B cell (primary cell): ENCODE results near the gene LMF2. TPM values are rescaled to one million over a fixed set of nuclear protein-coding genes. Genes with fewer than 3 reads are reported as not detected.

ENCODE experiments used
- ATAC-seq: fragments of 200-7000 bp; cut with Tn5 transposase; one replicate; pipeline ENCODE4 v1.10.0; 2021; ENCODE audit warnings: low read depth, mild to moderate bottlenecking, moderate number of reproducible peaks, moderate library complexity
- CTCF ChIA-PET: fragments of 350-600 bp; sonication (Branson Sonifier 250); formaldehyde crosslinking; loops from one replicate; lab custom pipeline; 2021; ENCODE audit warnings: antibody characterized with exemption, inconsistent platforms; lab: Charles Lee
- POLR2A ChIA-PET: fragments of 350-600 bp; sonication (Branson Sonifier 250); formaldehyde crosslinking; loops from one replicate; lab custom pipeline; 2021; ENCODE audit warnings: antibody characterized with exemption; lab: Charles Lee
- DNase-seq: peaks from one replicate; pipeline ENCODE4 v3.0.0; 2013
- H2AFZ ChIP-seq: 2 replicates; pipeline ENCODE4 v1.6.1; 2012; ENCODE audit warnings: mild to moderate bottlenecking, low read depth, low read length; ENCODE audit not compliant: insufficient read depth, poor library complexity, severe bottlenecking
- H3K27ac ChIP-seq, 2 donors: 1 replicate in 1 of 2; 2 replicates in 1 of 2; pipeline ENCODE4 v1.5.1; 2012 to 2013; ENCODE audit warnings: low read length in 2 of 2, mild to moderate bottlenecking in 2 of 2, moderate library complexity in 1 of 2
- H3K27me3 ChIP-seq, 4 experiments: fragments of 200-600 bp in 1 of 4; sonication (generic) in 1 of 4; replicated peaks in 1 of 4; 1 replicate in 2 of 4; 2 replicates in 2 of 4; pipeline versions ENCODE4 v1.6.1 to v1.7.0; 2013 to 2016; ENCODE audit warnings: low read length in 3 of 4, mild to moderate bottlenecking in 2 of 4, mixed read lengths in 1 of 4, moderate library complexity in 1 of 4; ENCODE audit not compliant: insufficient read depth in 4 of 4, control insufficient read depth in 3 of 4; ENCODE audit errors: control extremely low read depth in 1 of 4
- H3K36me3 ChIP-seq, 2 experiments: replicated peaks in 1 of 2; 1 replicate in 1 of 2; 2 replicates in 1 of 2; pipeline versions ENCODE4 v1.6.1 to v1.7.1; 2013; ENCODE audit warnings: low read length in 1 of 2; ENCODE audit not compliant: insufficient read depth in 2 of 2, control insufficient read depth in 1 of 2; ENCODE audit errors: control extremely low read depth in 1 of 2, extremely low read depth in 1 of 2
- H3K4me1 ChIP-seq, 2 donors: fragments of 200-600 bp in 1 of 2; sonication (generic) in 1 of 2; 1 replicate in 1 of 2; 2 replicates in 1 of 2; pipeline versions ENCODE4 v1.5.1 to v1.6.1; 2013 to 2017; ENCODE audit warnings: low read length in 2 of 2; ENCODE audit not compliant: control insufficient read depth in 2 of 2, insufficient read depth in 2 of 2
- H3K4me2 ChIP-seq: replicated peaks from 2 replicates; pipeline ENCODE3; 2012; ENCODE audit warnings: mild to moderate bottlenecking, low read depth, low read length; ENCODE audit not compliant: poor library complexity, severe bottlenecking
- H3K4me3 ChIP-seq, 5 experiments: fragments of 200-600 bp in 1 of 5; sonication (generic) in 1 of 5; 1 replicate in 3 of 5; 2 replicates in 2 of 5; pipeline versions ENCODE4 v1.5.1 to v1.7.0; 2011 to 2016; ENCODE audit warnings: low read length in 4 of 5, mild to moderate bottlenecking in 4 of 5, low read depth in 2 of 5, control low read depth in 1 of 5, moderate library complexity in 1 of 5; ENCODE audit not compliant: insufficient read depth in 1 of 5; ENCODE audit errors: control extremely low read depth in 1 of 5, extremely low read depth in 1 of 5
- H3K79me2 ChIP-seq: fragments of 200-600 bp; sonication (generic); one replicate; pipeline ENCODE4 v1.6.0; 2016; ENCODE audit warnings: low read length; ENCODE audit not compliant: control insufficient read depth, insufficient read depth
- H3K9ac ChIP-seq: fragments of 200-600 bp; sonication (generic); 2 replicates; pipeline ENCODE4 v1.6.1; 2017; ENCODE audit warnings: mild to moderate bottlenecking, low read length, moderate library complexity
- H3K9me3 ChIP-seq, 3 donors: one replicate each; pipeline versions ENCODE4 v1.6.1 to v1.7.1; 2013; ENCODE audit warnings: low read length in 2 of 3; ENCODE audit not compliant: control insufficient read depth in 2 of 3, insufficient read depth in 1 of 3; ENCODE audit errors: control extremely low read depth in 1 of 3
- H4K20me1 ChIP-seq: 2 replicates; pipeline ENCODE4 v1.6.0; 2012; ENCODE audit warnings: mild to moderate bottlenecking, low read length; ENCODE audit not compliant: insufficient read depth, control insufficient read depth, poor library complexity, severe bottlenecking
- H3K27ac Mint-ChIP-seq: one replicate; pipeline ENCODE4 v1.8.0; 2021; ENCODE audit warnings: mixed read lengths
- H3K27me3 Mint-ChIP-seq: one replicate; pipeline ENCODE4 v1.8.0; 2021; ENCODE audit warnings: mixed read lengths
- H3K4me1 Mint-ChIP-seq: one replicate; pipeline ENCODE4 v1.8.0; 2021; ENCODE audit warnings: mixed read lengths
- H3K4me3 Mint-ChIP-seq: one replicate; pipeline ENCODE4 v1.8.0; 2021; ENCODE audit warnings: mixed read lengths
- H3K9me3 Mint-ChIP-seq: one replicate; pipeline ENCODE4 v1.8.0; 2022; ENCODE audit warnings: mixed read lengths; ENCODE audit not compliant: insufficient read depth
- CTCF ChIP-seq: fragments of 200-600 bp; IDR thresholded peaks from one replicate; pipeline ENCODE4 v1.8.0; 2022; ENCODE audit warnings: antibody characterized with exemption, mild to moderate bottlenecking
- EZH2 ChIP-seq: IDR thresholded peaks from 2 replicates; pipeline ENCODE4 v1.6.1; 2012; ENCODE audit warnings: borderline replicate concordance, low read depth, mild to moderate bottlenecking, moderate library complexity, low read length; ENCODE audit not compliant: insufficient read depth, poor library complexity, severe bottlenecking
- WGBS: methylation state at CpG from one replicate; pipeline ENCODE4 v1.1.5; 2013; ENCODE audit warnings: missing lambda C conversion rate; ENCODE audit not compliant: insufficient coverage; 5-methylcytosine and 5-hydroxymethylcytosine counted together
- intact Hi-C: fragments of 100-400 bp; cut with micrococcal nuclease; formaldehyde crosslinking; loops from one replicate; pipeline ENCODE4 v1.10.0; 2022
- polyA plus RNA-seq: library from polyadenylated mRNA; depleted of rRNA; stranded (reverse); fragments of >200 nt; gene quantifications from 2 replicates; pipeline ENCODE4 v1.2.3, GENCODE V29; 2012
- total RNA-seq, 2 donors: library from RNA; stranded (reverse); fragments of 120-200 nt in 1 of 2; gene quantifications; 1 replicate in 1 of 2; 2 replicates in 1 of 2; pipeline versions ENCODE4 v1.2.3 to v1.2.4, GENCODE V29; 2013 to 2022

Gene LMF2
- total and polyA plus RNA-seq, 2 donors (not counting 1 experiment from before 2014, with no cell fraction given), result 128 to 316 TPM

GRCh38 chr22:50470491-50470890 is 37.0 kb downstream of the LMF2 start:
- peaks cover 0 to 31% of the 10 kb centered on the region in 2 experiments for H3K36me3 ChIP-seq
- peak overlapping the region; percentile 53 for H3K9ac ChIP-seq
- no peaks in the 10 kb centered on the region for H3K9me3 Mint-ChIP-seq
- H2AFZ ChIP-seq, result no peak overlapping the region
- no peaks in the 10 kb centered on the region for H3K27me3 ChIP-seq
- peak overlapping the region; percentile 99 for H3K4me2 ChIP-seq
- peaks cover 70% of the 10 kb centered on the region for H3K79me2 ChIP-seq
- peaks cover 63 to 70% of the 10 kb centered on the region in 2 donors for H3K4me1 ChIP-seq
- H3K27ac Mint-ChIP-seq, result peak overlapping the region; percentile 96
- H3K27ac ChIP-seq, result peak overlapping the region; percentile 69 to 90
- H3K27me3 Mint-ChIP-seq, result no peaks in the 10 kb centered on the region
- 0% methylated on average over 6 of the region's 6 CpGs for WGBS
- TF ChIP-seq EZH2 (no peak), CTCF (no peak)
- H3K9me3 ChIP-seq, result no peaks in the 10 kb centered on the region
- CTCF ChIA-PET, result interaction anchor here (1.0 to 2.6 kb wide), 14 partner anchors 10 to 540 kb away, joined by 3 to 20 read pairs (median 4); partner anchors contain the start of gene SCO2
- DNase-seq, result peak; percentile 61
- ATAC-seq, result peak; percentile 2
- H4K20me1 ChIP-seq, result peaks cover 63% of the 10 kb centered on the region
- POLR2A ChIA-PET, result interaction anchor here (0.9 to 2.2 kb wide), 14 partner anchors 7 to 280 kb away, joined by 3 to 22 read pairs (median 5); partner anchors contain the start of genes ADM2, LMF2, NCAPH2 and SCO2
- peak overlapping the region; percentile 83 for H3K4me3 Mint-ChIP-seq
- H3K4me3 ChIP-seq, result peak overlapping the region in 4 of 5 experiments; percentile 12 to 31 (median 24)
- H3K4me1 Mint-ChIP-seq, result peaks cover 72% of the 10 kb centered on the region
- intact Hi-C loops, result loop anchor here (1.0 to 10.0 kb wide), 4 partner anchors 11 to 536 kb away; partner anchors contain the start of genes ADM2 and SCO2
